Measurements from ENCODE around the gene LDHAL6B.

LDHAL6B gene

DNA sequence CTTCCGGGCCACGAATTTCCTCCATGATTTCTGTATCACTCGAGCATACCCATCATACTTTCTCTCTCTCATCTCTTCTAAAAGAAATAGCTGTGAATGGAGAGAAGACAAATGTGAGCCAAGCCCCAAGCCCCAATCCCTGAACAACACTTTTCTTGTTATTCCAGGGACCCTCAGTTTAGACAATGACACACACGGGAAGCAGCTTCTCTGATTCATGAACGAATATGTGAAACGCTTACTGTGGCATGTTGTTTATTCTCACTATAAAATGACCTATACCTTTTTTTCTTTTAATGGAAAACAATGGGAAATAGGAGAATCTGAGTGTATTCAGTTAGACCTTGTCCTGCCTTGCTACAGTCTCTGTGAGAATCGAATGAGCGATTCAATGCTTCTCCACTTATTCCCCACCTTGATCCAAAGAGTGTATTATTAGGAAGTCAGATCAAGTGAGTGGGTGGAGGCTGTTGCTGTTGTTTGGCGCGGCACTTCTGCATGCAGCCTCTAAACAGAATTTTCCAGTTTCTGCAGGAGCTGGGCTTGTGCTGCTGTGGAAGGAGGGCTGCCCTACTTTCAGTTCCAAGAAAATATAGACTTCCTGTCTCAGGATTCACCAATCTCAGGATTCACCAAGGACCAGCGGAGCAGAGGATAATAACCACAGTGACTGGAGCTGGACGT, 32.4 kb upstream of the LDHAL6B start:
- Histone ChIP-seq H4K20me1 (ENCODE audit: control insufficient read depth, insufficient read depth, low read depth, low read length) (no peaks in the 10 kb centered on the region), H3K4me3 (ENCODE audit: low read length) (no peak overlapping the region), H3K4me2 (ENCODE audit: low read length) (no peak overlapping the region), H3F3A (ENCODE audit: control insufficient read depth, insufficient read depth) (no peaks in the 10 kb centered on the region), H3K27ac (ENCODE audit: low read depth, low read length) (no peak overlapping the region), H3K9me3 (ENCODE audit: control insufficient read depth, insufficient read depth, low read length) (no peaks in the 10 kb centered on the region), H3K79me2 (ENCODE audit: control insufficient read depth, low read length) (no peaks in the 10 kb centered on the region), H3K9me2 (replicated peaks; ENCODE audit: control insufficient read depth, low read length) (no peaks in the 10 kb centered on the region), H3K36me3 (ENCODE audit: control insufficient read depth, low read length) (peaks cover 29% of the 10 kb centered on the region), H3K27me3 (ENCODE audit: control insufficient read depth, low read length) (no peaks in the 10 kb centered on the region), H3K4me1 (ENCODE audit: control insufficient read depth, low read length) (peaks cover 22% of the 10 kb centered on the region)
- TF ChIP-seq CTCF (IDR thresholded peaks at IDR 0.05; ENCODE audit: low read depth, low read length, poor library complexity, severe bottlenecking) (no peak), EZH2phosphoT487 (IDR thresholded peaks at IDR 0.05; ENCODE audit: borderline replicate concordance, low read length) (no peak)

DNA sequence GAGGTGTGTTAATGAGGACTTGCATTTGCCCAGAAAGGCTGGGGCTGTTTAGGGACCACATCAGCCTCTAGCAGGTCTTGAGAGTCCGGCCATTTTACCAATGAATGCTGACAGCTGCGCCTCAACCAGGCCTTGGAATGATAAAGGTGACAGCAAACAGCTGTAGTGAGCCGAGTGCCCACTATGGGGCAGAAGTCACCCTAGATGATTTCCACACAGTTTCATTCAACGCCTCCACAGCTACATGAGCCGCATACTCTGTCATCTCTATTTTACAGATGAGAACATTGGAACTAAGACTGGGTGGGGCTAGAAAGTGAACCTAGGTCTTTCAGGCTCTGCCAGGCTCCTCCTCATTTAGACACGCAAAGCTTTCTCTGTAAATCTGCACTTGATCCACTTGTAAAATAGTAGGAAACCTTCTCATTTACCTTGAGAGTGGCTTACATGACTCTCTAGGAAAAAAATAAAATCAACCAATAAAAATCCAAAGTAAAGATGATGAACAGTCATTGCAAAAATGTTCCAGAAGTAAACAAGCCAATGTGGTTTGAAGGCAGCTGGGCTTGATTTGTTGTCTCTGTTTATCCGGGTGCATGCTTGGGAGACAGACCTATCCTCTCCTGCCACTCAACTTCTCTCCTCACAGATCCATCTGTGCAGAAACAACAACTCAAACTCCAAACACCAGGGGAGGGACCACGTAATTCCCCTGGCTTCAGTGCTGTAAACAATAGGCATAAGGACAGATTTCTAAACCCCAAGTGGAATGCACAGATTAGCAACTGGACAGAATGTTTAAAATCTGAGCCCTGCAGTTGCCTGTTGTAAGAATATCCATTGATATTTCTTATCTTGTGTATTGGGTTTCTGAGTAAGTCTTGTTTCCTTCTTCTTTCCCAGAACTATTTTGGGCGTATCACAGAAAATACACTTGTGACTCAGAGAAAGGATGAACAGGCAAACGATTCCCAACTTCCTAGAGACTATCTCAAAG, 31.5 kb upstream of the LDHAL6B start:
- H3K36me3 ChIP-seq (ENCODE audit: control insufficient read depth, low read length) = peaks cover 29% of the 10 kb centered on the region
- H4K20me1 ChIP-seq (ENCODE audit: control insufficient read depth, insufficient read depth, low read depth, low read length) = no peaks in the 10 kb centered on the region
- no peaks in the 10 kb centered on the region for H3F3A ChIP-seq (ENCODE audit: control insufficient read depth, insufficient read depth)
- peak; percentile 82 for TF ChIP-seq CTCF (IDR thresholded peaks at IDR 0.05; ENCODE audit: low read depth, low read length, poor library complexity, severe bottlenecking)
- TF ChIP-seq EZH2phosphoT487 (IDR thresholded peaks at IDR 0.05; ENCODE audit: borderline replicate concordance, low read length) = no peak
- H3K79me2 ChIP-seq (ENCODE audit: control insufficient read depth, low read length) = no peaks in the 10 kb centered on the region
- H3K9me2 ChIP-seq (replicated peaks; ENCODE audit: control insufficient read depth, low read length) = no peaks in the 10 kb centered on the region
- peaks cover 22% of the 10 kb centered on the region for H3K4me1 ChIP-seq (ENCODE audit: control insufficient read depth, low read length)
- H3K4me3 ChIP-seq (ENCODE audit: low read length) = no peak overlapping the region
- H3K4me2 ChIP-seq (ENCODE audit: low read length) = no peak overlapping the region
- H3K9me3 ChIP-seq (ENCODE audit: control insufficient read depth, insufficient read depth, low read length) = no peaks in the 10 kb centered on the region
- H3K27ac ChIP-seq (ENCODE audit: low read depth, low read length) = no peak overlapping the region
- no peaks in the 10 kb centered on the region for H3K27me3 ChIP-seq (ENCODE audit: control insufficient read depth, low read length)

DNA sequence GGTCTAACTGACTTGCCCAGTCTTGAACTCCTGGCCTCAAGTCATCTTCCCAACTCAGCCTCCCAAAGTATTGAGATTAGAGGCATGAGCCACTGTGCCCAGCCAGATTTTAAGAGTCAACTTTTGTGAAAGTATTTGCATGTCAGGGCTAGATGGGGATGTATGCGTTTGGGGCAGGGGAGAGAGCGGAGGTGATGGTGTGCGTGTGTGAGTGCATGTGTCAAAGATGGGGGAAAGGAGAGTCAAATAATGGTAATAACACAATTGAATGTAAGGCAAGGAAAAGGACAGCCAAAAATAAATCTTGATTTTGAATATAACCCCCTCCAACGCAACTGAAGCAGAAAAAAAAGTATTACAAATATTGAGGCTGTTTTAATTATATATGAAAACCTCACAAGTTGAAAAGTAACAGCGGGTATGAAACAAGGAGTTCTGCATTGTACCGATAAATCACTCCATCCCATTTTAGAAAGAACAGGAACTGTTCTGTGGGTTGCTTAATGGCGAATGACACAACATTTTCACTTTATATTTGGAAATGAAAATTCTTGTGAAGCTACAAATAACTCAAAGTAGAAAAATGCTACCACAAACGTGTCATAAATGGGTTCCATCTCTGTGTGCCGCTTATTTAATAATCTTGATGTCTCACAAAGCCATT, 29.9 kb upstream of the LDHAL6B start:
- Histone ChIP-seq H4K20me1 (ENCODE audit: control insufficient read depth, insufficient read depth, low read depth, low read length) (no peaks in the 10 kb centered on the region), H3F3A (ENCODE audit: control insufficient read depth, insufficient read depth) (no peaks in the 10 kb centered on the region), H3K27ac (ENCODE audit: low read depth, low read length) (no peak overlapping the region), H3K4me1 (ENCODE audit: control insufficient read depth, low read length) (peaks cover 22% of the 10 kb centered on the region), H3K4me2 (ENCODE audit: low read length) (peak overlapping the region; percentile 23), H3K4me3 (ENCODE audit: low read length) (no peak overlapping the region), H3K9me2 (replicated peaks; ENCODE audit: control insufficient read depth, low read length) (no peaks in the 10 kb centered on the region), H3K27me3 (ENCODE audit: control insufficient read depth, low read length) (no peaks in the 10 kb centered on the region), H3K9me3 (ENCODE audit: control insufficient read depth, insufficient read depth, low read length) (peaks cover 3% of the 10 kb centered on the region), H3K79me2 (ENCODE audit: control insufficient read depth, low read length) (no peaks in the 10 kb centered on the region), H3K36me3 (ENCODE audit: control insufficient read depth, low read length) (peaks cover 20% of the 10 kb centered on the region)
- TF ChIP-seq CTCF (IDR thresholded peaks at IDR 0.05; ENCODE audit: low read depth, low read length, poor library complexity, severe bottlenecking) = no peak
- TF ChIP-seq EZH2phosphoT487 (IDR thresholded peaks at IDR 0.05; ENCODE audit: borderline replicate concordance, low read length) = no peak

Measured in DOHH2 (cell line).